Neutrophil (primary cell): Measurements from ENCODE around the gene PTPN4.

ENCODE experiments used
- H3K27ac ChIP-seq: fragments of 200-600 bp; sonication (generic); 2 replicates; pipeline ENCODE4 v1.5.1; 2016; ENCODE audit warnings: mild to moderate bottlenecking, moderate library complexity
- H3K27me3 ChIP-seq: fragments of 200-600 bp; sonication (generic); 2 replicates; pipeline ENCODE4 v1.6.0; 2016; ENCODE audit warnings: mild to moderate bottlenecking
- H3K36me3 ChIP-seq: fragments of 200-600 bp; sonication (generic); 2 replicates; pipeline ENCODE4 v1.5.1; 2017
- H3K4me1 ChIP-seq, 2 experiments: fragments of 200-600 bp in 1 of 2; sonication (generic) in 1 of 2; 1 replicate in 1 of 2; 2 replicates in 1 of 2; pipeline versions ENCODE4 v1.5.1 to v1.6.1; 2013 to 2016; ENCODE audit warnings: low read depth in 1 of 2, low read length in 1 of 2, mild to moderate bottlenecking in 1 of 2, moderate library complexity in 1 of 2; ENCODE audit not compliant: control insufficient read depth in 1 of 2, insufficient read depth in 1 of 2
- H3K4me3 ChIP-seq, 2 experiments: fragments of 200-600 bp in 1 of 2; sonication (generic) in 1 of 2; 1 replicate in 1 of 2; 2 replicates in 1 of 2; pipeline ENCODE4 v1.5.1; 2013 to 2016; ENCODE audit warnings: low read depth in 1 of 2, low read length in 1 of 2, mild to moderate bottlenecking in 1 of 2, moderate library complexity in 1 of 2
- H3K9me3 ChIP-seq: fragments of 200-600 bp; sonication (generic); 2 replicates; pipeline ENCODE4 v1.5.1; 2016
- TF ChIP-seq, protein P1 (sequence below): fragments of 200-600 bp; sonication (generic); IDR thresholded peaks from 2 replicates; pipeline ENCODE4 v1.5.1; 2016; ENCODE audit warnings: antibody characterized with exemption

The PTPN4 gene

DNA sequence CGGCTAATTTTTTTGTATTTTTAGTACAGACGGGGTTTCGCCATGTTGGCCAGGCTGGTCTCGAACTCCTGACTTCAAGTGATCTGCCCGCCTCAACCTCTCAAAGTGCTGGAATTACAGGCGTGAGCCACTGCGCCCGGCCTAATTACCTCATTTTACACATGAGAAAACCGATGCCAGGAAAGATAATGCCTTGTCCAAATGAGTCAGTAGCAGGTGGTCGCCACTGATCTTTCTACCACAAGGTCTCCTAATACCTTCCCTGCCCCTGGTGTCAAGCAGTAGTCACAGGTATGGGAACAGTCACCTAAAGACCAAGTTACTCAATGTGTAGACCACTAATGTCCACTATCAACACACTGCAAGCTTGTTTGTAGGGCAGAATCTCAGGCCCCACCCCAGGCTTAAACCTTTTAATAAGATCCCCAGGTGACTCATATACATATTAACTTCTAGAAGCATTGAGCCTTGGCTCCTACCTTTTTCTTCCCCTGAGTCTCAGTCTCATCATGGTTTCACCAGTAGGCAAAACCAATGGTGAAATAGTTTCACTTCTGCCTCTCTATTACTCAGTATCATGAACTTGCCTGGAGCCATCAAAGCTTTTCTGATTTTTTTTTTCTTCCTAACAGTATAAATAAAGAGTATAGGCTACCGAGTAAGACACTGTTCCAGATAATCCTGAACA lies 246.3 kb downstream of the PTPN4 start:
- Histone ChIP-seq H3K4me1 (no peaks in the 10 kb centered on the region), H3K27ac (no peak overlapping the region), H3K9me3 (no peaks in the 10 kb centered on the region), H3K4me3 (no peak overlapping the region), H3K27me3 (peaks cover 6% of the 10 kb centered on the region), H3K36me3 (no peaks in the 10 kb centered on the region)
- TF ChIP-seq, protein P1, sequence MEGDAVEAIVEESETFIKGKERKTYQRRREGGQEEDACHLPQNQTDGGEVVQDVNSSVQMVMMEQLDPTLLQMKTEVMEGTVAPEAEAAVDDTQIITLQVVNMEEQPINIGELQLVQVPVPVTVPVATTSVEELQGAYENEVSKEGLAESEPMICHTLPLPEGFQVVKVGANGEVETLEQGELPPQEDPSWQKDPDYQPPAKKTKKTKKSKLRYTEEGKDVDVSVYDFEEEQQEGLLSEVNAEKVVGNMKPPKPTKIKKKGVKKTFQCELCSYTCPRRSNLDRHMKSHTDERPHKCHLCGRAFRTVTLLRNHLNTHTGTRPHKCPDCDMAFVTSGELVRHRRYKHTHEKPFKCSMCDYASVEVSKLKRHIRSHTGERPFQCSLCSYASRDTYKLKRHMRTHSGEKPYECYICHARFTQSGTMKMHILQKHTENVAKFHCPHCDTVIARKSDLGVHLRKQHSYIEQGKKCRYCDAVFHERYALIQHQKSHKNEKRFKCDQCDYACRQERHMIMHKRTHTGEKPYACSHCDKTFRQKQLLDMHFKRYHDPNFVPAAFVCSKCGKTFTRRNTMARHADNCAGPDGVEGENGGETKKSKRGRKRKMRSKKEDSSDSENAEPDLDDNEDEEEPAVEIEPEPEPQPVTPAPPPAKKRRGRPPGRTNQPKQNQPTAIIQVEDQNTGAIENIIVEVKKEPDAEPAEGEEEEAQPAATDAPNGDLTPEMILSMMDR: no peak

DNA sequence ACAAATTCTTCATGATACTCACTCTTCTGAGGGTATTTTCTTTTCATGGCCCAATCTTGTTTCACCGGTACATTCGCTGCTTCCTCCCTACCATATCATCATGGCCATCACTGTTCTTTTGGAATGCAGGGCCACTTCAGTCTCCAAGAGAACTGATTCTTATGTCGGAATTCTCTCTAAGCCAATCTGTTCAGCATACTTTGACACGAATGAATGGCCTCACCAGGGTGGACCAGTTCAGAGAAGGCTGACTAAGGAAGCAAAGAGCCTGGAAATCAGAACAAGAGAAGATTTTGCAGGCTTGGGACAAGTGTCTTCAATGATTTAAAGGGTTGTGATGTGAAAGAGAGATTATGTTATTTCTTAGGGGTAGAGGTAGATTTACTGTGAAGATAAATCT lies 248.1 kb downstream of the PTPN4 start:
- Histone ChIP-seq H3K27ac (no peak overlapping the region), H3K9me3 (no peaks in the 10 kb centered on the region), H3K4me1 (peaks cover 4 to 5% of the 10 kb centered on the region in 2 experiments), H3K4me3 (no peak overlapping the region), H3K36me3 (no peaks in the 10 kb centered on the region), H3K27me3 (peaks cover 25% of the 10 kb centered on the region)
- TF ChIP-seq, protein P1: no peak

DNA sequence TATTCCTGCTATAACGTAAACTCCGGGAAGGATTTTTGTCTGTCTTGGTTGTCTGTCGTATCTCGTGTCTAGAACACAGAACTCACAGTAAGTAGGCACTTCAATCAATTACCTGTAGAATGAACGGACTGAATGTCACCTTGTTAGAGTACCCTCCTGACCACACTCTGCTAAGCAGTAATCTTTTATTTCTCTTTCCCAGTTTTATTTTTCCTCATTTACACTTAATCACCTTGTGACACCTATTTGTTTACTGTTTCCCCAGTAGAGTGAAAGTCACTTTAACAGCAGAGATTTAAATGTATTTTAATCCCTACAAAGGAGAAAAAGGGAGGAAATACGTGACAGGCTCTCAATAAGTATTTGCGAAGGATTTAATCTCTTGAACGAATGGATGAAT lies 252.6 kb downstream of the PTPN4 start:
- TF ChIP-seq, protein P1: no peak
- peaks cover 11% of the 10 kb centered on the region in 2 experiments for H3K4me1 ChIP-seq
- H3K9me3 ChIP-seq: no peaks in the 10 kb centered on the region
- peaks cover 65% of the 10 kb centered on the region for H3K27me3 ChIP-seq
- no peaks in the 10 kb centered on the region for H3K36me3 ChIP-seq
- H3K4me3 ChIP-seq: peak overlapping the region; percentile 79 to 88
- H3K27ac ChIP-seq: no peak overlapping the region

DNA sequence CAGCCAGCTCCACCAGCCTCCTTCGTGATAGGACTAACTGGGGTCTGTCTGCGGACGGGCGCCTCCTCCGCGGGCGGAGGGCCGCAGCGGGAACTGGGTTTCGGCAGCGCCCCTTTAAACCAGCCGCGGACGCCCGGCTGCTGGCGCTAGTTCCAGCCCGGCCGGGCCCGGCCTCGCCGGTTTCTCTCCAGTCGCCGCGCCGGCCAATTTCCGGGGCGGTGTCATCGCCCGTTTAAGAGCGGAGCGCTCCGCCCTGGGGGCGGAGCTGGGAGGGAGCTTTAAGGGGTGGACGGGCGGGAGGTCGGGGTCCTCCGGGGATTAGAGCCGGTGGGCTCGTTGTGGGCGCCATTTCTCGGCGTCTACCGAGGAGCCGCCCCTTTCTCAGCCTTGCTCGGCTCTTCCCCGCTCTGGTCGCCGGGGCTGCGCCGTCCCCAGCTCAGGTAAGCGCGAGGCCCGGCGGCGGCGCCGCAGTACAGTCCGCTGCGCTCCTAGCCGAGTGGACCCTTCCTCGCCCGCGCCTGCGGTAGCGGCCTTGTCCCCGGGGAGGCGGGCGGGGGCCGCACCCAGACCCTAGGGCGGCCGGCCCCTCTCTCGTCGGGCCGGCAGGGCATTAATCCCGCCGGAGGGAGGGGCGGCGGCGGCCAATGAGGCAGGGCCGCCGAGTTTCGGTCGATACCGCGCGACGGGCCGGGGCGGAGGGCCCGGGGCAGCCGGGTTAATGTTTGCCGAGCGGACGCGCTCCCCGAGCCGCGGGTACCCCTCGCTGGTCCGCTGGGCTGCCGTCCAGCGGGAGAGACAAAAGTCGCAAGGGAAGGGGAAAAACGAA lies 253.3 kb downstream of the PTPN4 start, which contains the start of gene EPB41L5:
Gene EPB41L5 (plus strand): TSS at position 307 of the 826 bp plus-strand sequence. CDS start 6,008 bp downstream, outside the sequence.
- Histone ChIP-seq H3K9me3 (no peaks in the 10 kb centered on the region), H3K4me1 (peaks cover 11% of the 10 kb centered on the region in 2 experiments), H3K36me3 (no peaks in the 10 kb centered on the region), H3K27ac (no peak within 1 kb of the TSS), H3K4me3 (peak within 1 kb of the TSS; percentile 79 to 88), H3K27me3 (peaks cover 69% of the 10 kb centered on the region)
- TF ChIP-seq, protein P1: no peak

DNA sequence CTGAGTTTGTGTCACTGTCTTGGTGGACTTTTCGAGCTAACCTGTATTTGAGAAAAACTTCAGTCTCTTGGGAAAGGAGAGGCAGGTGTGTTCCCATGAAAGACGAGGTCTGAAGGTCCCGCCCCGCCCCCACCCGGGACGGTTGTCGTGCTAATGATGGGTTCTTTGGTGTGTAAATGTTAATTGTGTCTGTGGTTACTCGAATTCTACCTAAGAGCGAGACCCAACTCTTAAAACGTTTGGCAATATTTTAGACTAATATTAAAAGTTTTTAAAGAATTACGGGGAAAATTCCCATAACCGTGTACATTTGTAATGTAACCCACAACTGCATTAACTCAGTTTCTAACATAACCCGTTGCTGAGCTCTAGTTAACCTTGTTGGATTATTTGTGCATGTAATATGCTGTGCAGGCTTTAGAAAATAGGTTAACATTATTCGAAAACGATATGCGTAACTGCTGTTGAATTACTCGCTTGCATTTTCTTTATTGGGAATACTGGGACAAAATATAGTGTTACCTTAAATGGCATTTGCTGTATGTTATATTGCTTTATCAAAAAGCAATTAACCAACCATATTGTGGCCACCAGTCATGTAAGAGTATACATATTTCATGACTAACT lies 254.0 kb downstream of the PTPN4 start:
- Histone ChIP-seq H3K36me3 (no peaks in the 10 kb centered on the region), H3K27ac (no peak overlapping the region), H3K4me3 (peak overlapping the region; percentile 79 to 88), H3K27me3 (peaks cover 69% of the 10 kb centered on the region), H3K4me1 (peaks cover 11% of the 10 kb centered on the region in 2 experiments), H3K9me3 (no peaks in the 10 kb centered on the region)
- TF ChIP-seq, protein P1: no peak
